Neural crest cell (in vitro differentiated cells): ENCODE measurements around the gene PHACTR1. TPM values are rescaled to one million over a fixed set of nuclear protein-coding genes. Genes with fewer than 3 reads are reported as not detected.

Experiments
- DNase-seq: peaks from one replicate; pipeline ENCODE4 v3.0.0; 2021; ENCODE audit warnings: low read depth, mixed read lengths, low spot score
- H3K27ac Mint-ChIP-seq: one replicate; pipeline ENCODE4 v1.8.0; 2021; ENCODE audit warnings: mild to moderate bottlenecking, mixed read lengths; ENCODE audit not compliant: unreplicated experiment
- H3K27me3 Mint-ChIP-seq: 2 replicates; pipeline ENCODE4 v1.8.0; 2021; ENCODE audit warnings: low read depth, mild to moderate bottlenecking, mixed read lengths
- H3K36me3 Mint-ChIP-seq: 2 replicates; pipeline ENCODE4 v1.8.0; 2021; ENCODE audit warnings: low read depth, mild to moderate bottlenecking, mixed read lengths
- H3K4me1 Mint-ChIP-seq: 2 replicates; pipeline ENCODE4 v1.8.0; 2021; ENCODE audit warnings: mixed read lengths
- H3K4me3 Mint-ChIP-seq: one replicate; pipeline ENCODE4 v1.8.0; 2021; ENCODE audit warnings: mild to moderate bottlenecking, mixed read lengths
- H3K9me3 Mint-ChIP-seq: 2 replicates; pipeline ENCODE4 v1.8.0; 2021; ENCODE audit warnings: mixed read lengths
- CTCF ChIP-seq: fragments of 200-600 bp; sonication (generic); conservative IDR thresholded peaks from 2 replicates; pipeline ENCODE4 v1.5.0; 2021; ENCODE audit warnings: antibody characterized with exemption, mild to moderate bottlenecking
- total RNA-seq: library from RNA; stranded (reverse); gene quantifications from 2 replicates; pipeline ENCODE4 v1.2.1, GENCODE V29; 2021

The PHACTR1 gene
- total RNA-seq, 1 donor from 2014 or later = 10.4 TPM

GRCh38 chr6:13081189-13081563, 364.6 kb downstream of the PHACTR1 start:
- peaks cover 6% of the 10 kb centered on the region for H3K4me1 Mint-ChIP-seq
- no peaks in the 10 kb centered on the region for H3K36me3 Mint-ChIP-seq
- peaks cover 5% of the 10 kb centered on the region for H3K9me3 Mint-ChIP-seq
- no peaks in the 10 kb centered on the region for H3K27me3 Mint-ChIP-seq
- DNase-seq = no peak
- H3K4me3 Mint-ChIP-seq = no peak overlapping the region
- H3K27ac Mint-ChIP-seq = no peak overlapping the region
- TF ChIP-seq CTCF = no peak

- no peak for TF ChIP-seq CTCF
- no peak overlapping the region for H3K4me3 Mint-ChIP-seq
- H3K4me1 Mint-ChIP-seq = no peaks in the 10 kb centered on the region
- H3K36me3 Mint-ChIP-seq = peaks cover 3% of the 10 kb centered on the region
- peaks cover 3% of the 10 kb centered on the region for H3K9me3 Mint-ChIP-seq
- no peak for DNase-seq
- H3K27me3 Mint-ChIP-seq = peaks cover 3% of the 10 kb centered on the region
- no peak overlapping the region for H3K27ac Mint-ChIP-seq
Measured at GRCh38 chr6:13089296-13089994, 372.9 kb downstream of the PHACTR1 start.

- Mint-ChIP-seq H3K4me3 (no peak overlapping the region), H3K4me1 (no peaks in the 10 kb centered on the region), H3K27me3 (peaks cover 3% of the 10 kb centered on the region), H3K36me3 (peaks cover 3% of the 10 kb centered on the region), H3K27ac (no peak overlapping the region), H3K9me3 (peaks cover 3% of the 10 kb centered on the region)
- DNase-seq = no peak
- no peak for TF ChIP-seq CTCF
Measured at GRCh38 chr6:13091192-13091591, 374.6 kb downstream of the PHACTR1 start.

GRCh38 chr6:13094781-13095425, 378.3 kb downstream of the PHACTR1 start:
- no peak for TF ChIP-seq CTCF
- H3K9me3 Mint-ChIP-seq = no peaks in the 10 kb centered on the region
- H3K36me3 Mint-ChIP-seq = no peaks in the 10 kb centered on the region
- H3K27ac Mint-ChIP-seq = no peak overlapping the region
- no peak overlapping the region for H3K4me3 Mint-ChIP-seq
- no peak for DNase-seq
- no peaks in the 10 kb centered on the region for H3K4me1 Mint-ChIP-seq
- H3K27me3 Mint-ChIP-seq = no peaks in the 10 kb centered on the region

GRCh38 chr6:13096084-13096483, 379.5 kb downstream of the PHACTR1 start:
- Mint-ChIP-seq H3K36me3 (no peaks in the 10 kb centered on the region), H3K27ac (no peak overlapping the region), H3K4me3 (no peak overlapping the region), H3K9me3 (no peaks in the 10 kb centered on the region), H3K4me1 (no peaks in the 10 kb centered on the region), H3K27me3 (no peaks in the 10 kb centered on the region)
- no peak for TF ChIP-seq CTCF
- no peak for DNase-seq
